ACC112 (cell line): Measurements from ENCODE around the gene SHH.

Experiments used
- H2AFZ ChIP-seq: fragments of 200-600 bp; sonication (generic); one replicate; pipeline ENCODE4 v1.6.0; 2017; ENCODE audit warnings: antibody characterized with exemption, low read length; ENCODE audit not compliant: unreplicated experiment
- H3K27ac ChIP-seq: fragments of 200-600 bp; sonication (generic); 2 replicates; pipeline ENCODE4 v1.5.1; 2014; ENCODE audit warnings: low read depth, mild to moderate bottlenecking, antibody characterized with exemption, low read length, moderate library complexity
- H3K27me3 ChIP-seq: fragments of 200-600 bp; sonication (generic); 2 replicates; pipeline ENCODE4 v1.6.1; 2014; ENCODE audit warnings: mild to moderate bottlenecking, antibody characterized with exemption, low read length, moderate library complexity, mixed read lengths; ENCODE audit not compliant: insufficient read depth
- H3K36me3 ChIP-seq: fragments of 200-600 bp; sonication (generic); 2 replicates; pipeline ENCODE4 v1.6.1; 2016; ENCODE audit warnings: mild to moderate bottlenecking, antibody characterized with exemption, low read length, moderate library complexity, mixed read lengths; ENCODE audit not compliant: insufficient read depth
- H3K4me1 ChIP-seq: fragments of 200-600 bp; sonication (generic); one replicate; pipeline ENCODE4 v1.6.1; 2016; ENCODE audit warnings: low read length, mixed read lengths; ENCODE audit not compliant: insufficient read depth, unreplicated experiment, control insufficient read depth
- H3K4me3 ChIP-seq: fragments of 200-600 bp; sonication (generic); 2 replicates; pipeline ENCODE4 v1.5.1; 2014; ENCODE audit warnings: mild to moderate bottlenecking, low read depth, low read length
- H3K79me2 ChIP-seq: fragments of 200-600 bp; sonication (generic); one replicate; pipeline ENCODE4 v1.6.0; 2016; ENCODE audit warnings: low read length; ENCODE audit not compliant: control insufficient read depth, unreplicated experiment, insufficient read depth

SHH gene

DNA sequence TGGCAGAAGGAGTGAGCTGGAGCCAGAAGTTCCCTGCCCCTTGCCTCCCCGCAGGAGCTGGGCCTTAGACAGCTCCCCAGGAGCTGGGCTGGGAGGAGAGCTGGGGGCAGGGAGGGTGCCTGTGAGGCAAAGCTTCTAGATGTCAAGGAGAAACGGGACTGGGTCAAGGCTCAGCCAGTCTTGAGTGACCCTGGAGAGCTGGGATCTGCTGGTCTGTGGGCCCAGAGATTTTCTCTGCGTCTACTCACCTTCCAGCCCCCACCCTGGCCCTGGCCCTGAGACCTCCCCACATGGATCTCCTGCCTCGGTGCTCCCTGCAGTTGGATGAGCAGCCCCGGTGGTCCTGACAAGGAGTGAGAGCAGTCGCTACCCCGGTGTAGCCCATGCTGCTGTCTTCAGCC lies 20.3 kb upstream of the SHH start:
- H3K4me3 ChIP-seq, result no peak overlapping the region

DNA sequence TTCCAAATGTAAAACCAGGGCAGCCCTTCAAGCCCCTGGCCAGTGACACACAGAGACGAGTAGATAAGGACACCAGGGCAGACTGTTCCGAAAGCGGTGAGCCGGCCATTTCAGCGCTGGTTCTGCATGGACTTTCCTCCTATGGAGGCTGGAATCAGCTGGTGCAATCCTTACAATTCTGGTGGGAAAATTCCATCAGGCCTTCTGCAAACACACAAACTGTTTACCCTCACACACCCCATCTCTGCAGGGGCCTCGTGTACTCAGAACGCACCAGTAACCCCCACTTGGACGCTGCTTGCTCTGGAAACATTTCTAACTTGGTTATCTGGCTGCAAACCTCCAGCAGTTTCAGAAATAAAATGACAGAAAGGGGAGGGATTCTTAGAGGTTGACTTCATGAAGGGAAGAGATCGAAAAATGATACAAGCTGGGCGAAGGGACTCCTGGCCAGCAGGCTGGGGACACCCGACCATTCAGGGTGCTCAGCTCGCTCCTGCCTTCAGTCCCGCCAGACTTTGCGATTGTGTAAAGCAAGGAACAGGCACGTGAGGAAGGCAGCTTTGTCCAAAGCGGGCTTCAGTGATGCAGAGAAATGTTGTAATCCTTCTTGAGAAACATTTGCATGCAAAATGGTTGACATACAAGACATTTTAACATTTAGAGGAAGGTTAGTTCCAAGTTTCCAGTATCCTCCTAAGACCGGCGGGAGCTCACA lies 19.7 kb upstream of the SHH start:
- Histone ChIP-seq H3K4me1 (no peaks in the 10 kb centered on the region), H3K27me3 (peaks cover 16% of the 10 kb centered on the region), H3K36me3 (no peaks in the 10 kb centered on the region), H2AFZ (no peak overlapping the region), H3K4me3 (no peak overlapping the region), H3K27ac (no peak overlapping the region), H3K79me2 (no peaks in the 10 kb centered on the region)

More for the DNA sequence above, 20.3 kb upstream of the SHH start:
- Histone ChIP-seq H2AFZ (no peak overlapping the region), H3K4me1 (no peaks in the 10 kb centered on the region), H3K27me3 (peaks cover 16% of the 10 kb centered on the region), H3K79me2 (no peaks in the 10 kb centered on the region), H3K27ac (no peak overlapping the region), H3K36me3 (no peaks in the 10 kb centered on the region)

DNA sequence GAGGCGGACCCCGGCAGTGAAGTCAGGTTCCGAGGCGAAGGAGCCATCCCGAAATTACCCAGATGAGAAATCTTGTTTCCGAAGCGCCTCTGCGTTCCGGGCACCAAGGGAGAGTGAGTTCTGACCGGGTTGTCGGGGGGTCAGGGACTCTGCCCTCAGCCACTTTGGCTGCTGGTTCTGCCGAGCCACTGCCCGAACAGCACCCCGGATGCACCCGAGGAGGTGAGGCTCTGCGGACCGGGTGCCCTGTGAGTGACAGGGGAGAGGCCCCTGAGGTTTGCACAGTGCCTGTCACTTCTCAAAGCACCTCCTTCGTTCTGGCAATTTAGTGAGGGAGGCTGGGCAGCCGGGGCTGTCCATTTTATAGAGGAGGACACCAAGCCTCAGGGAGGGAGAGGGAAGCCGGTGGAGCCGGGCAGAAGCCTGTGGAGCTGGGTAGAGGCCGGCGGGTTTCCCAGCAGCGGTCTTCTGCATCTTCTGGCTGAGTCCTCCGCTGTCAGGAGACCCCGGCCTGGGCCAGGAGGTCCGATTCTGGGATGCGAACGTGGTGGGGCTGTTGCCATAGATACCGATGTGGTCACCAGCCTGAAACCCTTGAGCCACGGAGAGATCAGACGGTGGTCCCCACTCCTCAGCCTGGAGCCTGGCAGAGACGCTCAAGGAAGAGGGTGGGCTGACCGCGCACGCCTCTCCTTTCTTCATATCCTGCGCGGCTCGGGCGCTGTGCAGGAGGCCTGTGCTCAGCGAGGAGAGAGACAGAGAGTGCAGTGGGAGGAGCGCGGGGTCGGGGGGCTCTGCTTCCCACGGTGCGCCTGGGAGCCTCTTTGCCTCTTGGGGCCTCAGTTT lies 18.9 kb upstream of the SHH start:
- peaks cover 16% of the 10 kb centered on the region for H3K27me3 ChIP-seq

DNA sequence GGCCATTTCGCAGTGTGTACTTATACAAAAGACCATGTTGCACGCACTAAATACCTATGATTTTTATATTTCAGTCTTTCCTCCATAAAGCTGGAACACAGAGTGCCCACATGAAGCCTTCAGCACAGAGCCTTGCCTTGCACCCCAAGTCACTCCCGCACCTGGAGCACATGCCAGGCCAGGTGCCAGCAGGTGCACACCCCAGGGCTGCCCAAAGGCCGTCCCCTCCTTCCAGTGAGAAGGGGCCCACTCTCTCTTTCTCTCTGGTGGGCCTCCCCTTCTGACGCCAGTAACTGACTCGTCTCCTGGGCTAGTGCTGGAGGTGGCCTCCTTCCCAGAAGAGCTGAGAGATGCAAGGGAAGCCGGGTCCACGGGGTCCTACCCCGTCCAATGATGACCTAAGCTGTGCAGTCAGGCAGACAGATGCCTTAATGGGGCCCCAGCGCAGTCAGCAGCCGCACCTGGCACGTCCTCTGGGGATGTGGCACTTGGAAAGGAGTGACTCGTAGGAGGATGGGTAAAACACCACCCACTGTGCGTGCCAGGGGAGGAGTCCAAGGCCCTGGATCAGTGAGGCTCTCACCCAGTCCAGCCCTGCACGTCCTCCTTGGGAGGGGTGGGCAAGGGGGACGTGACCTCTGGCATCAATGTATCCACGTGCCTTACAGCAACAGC lies 17.7 kb upstream of the SHH start:
- Histone ChIP-seq H3K36me3 (no peaks in the 10 kb centered on the region), H3K27me3 (peaks cover 16% of the 10 kb centered on the region), H3K4me1 (no peaks in the 10 kb centered on the region), H3K4me3 (no peak overlapping the region), H3K79me2 (no peaks in the 10 kb centered on the region), H2AFZ (no peak overlapping the region), H3K27ac (no peak overlapping the region)

More for the DNA sequence above, 18.9 kb upstream of the SHH start:
- Histone ChIP-seq H3K27ac (no peak overlapping the region), H3K4me1 (no peaks in the 10 kb centered on the region), H3K79me2 (no peaks in the 10 kb centered on the region), H3K4me3 (no peak overlapping the region), H3K36me3 (no peaks in the 10 kb centered on the region), H2AFZ (no peak overlapping the region)

DNA sequence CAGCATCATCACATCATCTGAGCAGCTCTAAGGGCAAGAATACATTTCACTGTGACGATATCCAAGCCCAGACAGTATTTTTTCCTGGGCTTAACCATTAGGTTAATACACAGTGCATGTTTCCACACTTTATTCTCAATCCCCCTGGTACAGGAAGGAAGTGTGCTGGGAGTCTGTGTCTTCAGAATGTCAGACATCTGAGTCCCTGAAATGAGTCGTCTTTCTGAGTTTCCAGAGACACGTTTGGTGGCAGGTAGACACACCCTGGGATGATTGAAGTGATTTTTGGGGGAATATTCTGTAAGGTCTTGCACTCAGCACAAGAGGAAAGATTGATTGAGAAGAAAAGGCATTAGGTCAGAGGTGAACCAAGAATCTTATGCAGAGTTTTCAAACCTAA lies 13.1 kb upstream of the SHH start:
- no peak overlapping the region for H2AFZ ChIP-seq
- H3K4me3 ChIP-seq, result no peak overlapping the region
- H3K36me3 ChIP-seq, result no peaks in the 10 kb centered on the region
- no peaks in the 10 kb centered on the region for H3K79me2 ChIP-seq
- H3K27ac ChIP-seq, result no peak overlapping the region
- no peaks in the 10 kb centered on the region for H3K4me1 ChIP-seq
- peaks cover 26% of the 10 kb centered on the region for H3K27me3 ChIP-seq

DNA sequence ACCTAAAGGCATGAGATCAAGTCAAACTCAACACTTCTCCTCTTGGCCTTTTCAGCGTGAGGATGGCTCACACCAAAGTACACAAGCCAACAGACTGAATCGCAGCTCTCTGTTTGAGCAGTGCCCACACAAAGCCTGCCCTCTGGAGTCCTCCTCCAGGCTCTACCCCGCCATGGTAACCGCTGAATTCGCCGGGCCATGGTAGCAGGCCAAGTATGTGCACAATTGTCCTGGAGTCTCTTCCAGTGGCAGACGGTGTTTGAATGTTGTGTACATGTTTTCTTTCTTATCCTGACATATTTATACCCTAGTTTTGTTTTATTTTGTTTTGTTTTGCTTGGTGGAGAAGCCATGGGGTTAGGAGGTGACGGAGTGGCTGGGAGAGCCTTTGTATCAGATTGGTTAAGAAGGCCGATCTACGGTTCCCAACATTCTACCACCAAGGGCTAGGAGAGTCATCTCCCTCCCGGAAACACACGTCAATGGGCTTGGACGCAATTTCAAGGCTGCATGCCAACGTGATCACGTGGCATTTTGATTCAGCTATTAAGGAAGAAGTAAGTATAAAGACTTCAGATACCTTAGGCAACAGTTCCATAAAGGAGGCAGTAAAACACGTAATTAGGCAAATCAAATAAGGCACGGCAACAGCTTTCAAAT lies 12.1 kb upstream of the SHH start:
- Histone ChIP-seq H3K36me3 (no peaks in the 10 kb centered on the region), H3K27me3 (peaks cover 26% of the 10 kb centered on the region), H3K4me3 (no peak overlapping the region), H2AFZ (no peak overlapping the region), H3K79me2 (no peaks in the 10 kb centered on the region), H3K27ac (no peak overlapping the region), H3K4me1 (no peaks in the 10 kb centered on the region)

DNA sequence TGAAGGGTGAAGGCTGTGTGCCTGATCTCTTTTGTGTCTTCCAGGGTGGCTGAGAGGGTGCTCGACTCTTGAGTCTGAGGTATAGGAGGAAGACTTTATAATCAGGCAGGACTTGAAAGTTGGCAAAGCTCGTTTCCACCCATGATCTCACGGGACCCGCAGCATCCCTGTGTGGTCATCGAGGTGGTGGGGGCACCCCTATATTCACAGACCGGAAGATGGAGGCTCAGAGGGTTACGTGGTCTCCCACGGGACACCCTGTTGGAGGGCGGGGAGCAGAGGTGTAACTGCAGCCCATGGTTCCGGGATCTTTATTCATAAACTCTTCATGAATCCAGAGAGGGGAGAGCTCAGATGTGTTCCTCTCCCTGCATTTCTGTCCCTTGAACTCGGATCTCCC lies 9.6 kb upstream of the SHH start:
- Histone ChIP-seq H3K36me3 (no peaks in the 10 kb centered on the region), H3K4me1 (no peaks in the 10 kb centered on the region), H3K79me2 (no peaks in the 10 kb centered on the region), H2AFZ (no peak overlapping the region), H3K4me3 (no peak overlapping the region), H3K27ac (no peak overlapping the region), H3K27me3 (peaks cover 26% of the 10 kb centered on the region)

DNA sequence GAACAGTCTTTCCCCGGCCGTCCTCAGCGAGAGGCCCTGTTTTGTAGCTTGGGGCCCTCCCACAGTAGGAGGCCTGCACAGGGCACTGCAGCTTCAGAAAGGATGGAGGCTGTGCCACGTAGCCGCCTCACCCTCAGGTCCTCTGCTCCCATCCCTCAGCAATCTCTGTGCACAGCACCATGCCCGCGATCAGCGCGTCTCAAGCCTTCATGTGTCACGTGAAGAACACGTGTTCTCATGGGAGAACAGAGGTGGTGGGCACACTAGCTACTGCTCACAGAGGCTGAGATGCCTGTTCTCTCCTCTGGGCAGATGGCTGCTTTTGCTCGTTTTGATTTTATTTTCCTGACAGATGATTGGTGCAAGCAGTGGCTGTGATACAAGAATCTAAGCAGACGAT lies 8.5 kb upstream of the SHH start:
- no peak overlapping the region for H3K27ac ChIP-seq
- H3K4me1 ChIP-seq, result no peaks in the 10 kb centered on the region
- H2AFZ ChIP-seq, result no peak overlapping the region
- H3K79me2 ChIP-seq, result no peaks in the 10 kb centered on the region
- peaks cover 31% of the 10 kb centered on the region for H3K27me3 ChIP-seq
- H3K4me3 ChIP-seq, result no peak overlapping the region
- no peaks in the 10 kb centered on the region for H3K36me3 ChIP-seq

DNA sequence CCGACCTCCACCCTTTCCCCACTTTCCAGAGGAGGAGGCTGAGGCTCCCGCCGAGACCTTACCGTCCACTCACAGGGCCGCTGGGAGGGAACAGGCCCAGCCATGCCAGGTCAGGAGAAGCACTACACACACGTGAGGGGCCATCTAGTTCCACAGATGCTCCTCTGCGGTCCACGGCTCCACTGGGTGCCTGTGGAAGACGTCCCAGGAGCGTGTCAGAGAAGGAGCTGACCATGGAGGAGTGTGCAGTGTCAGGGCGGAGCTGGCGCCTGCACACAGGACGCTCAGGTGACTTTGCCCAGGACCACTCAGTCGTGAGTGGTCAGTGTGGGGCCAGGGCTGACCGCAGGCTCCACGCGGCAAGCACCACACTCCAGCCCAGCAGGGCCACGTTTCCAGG lies 8.0 kb upstream of the SHH start:
- no peaks in the 10 kb centered on the region for H3K4me1 ChIP-seq
- H3K27ac ChIP-seq, result no peak overlapping the region
- no peak overlapping the region for H2AFZ ChIP-seq
- H3K79me2 ChIP-seq, result no peaks in the 10 kb centered on the region
- no peak overlapping the region for H3K4me3 ChIP-seq
- H3K27me3 ChIP-seq, result peaks cover 35% of the 10 kb centered on the region
- no peaks in the 10 kb centered on the region for H3K36me3 ChIP-seq

DNA sequence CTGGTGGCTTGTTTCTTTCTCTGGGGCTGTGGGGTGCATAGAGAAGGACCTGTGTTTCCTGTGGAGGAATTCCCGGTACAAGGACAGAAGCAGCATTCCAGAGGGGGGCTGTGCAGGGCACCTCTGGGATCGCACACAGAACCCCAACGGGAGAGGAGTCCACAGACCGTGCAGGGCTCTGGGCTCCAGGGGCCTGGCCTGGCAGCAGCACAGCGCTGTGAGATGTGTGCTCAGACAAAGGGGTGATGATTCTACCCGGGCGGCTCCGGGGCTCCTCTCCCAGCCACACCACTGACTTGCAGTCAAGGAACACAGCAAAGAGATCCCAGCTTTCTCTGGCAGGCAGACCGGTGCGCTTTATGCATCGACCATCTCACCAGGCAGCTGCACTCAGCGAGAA lies 6.9 kb upstream of the SHH start:
- Histone ChIP-seq H2AFZ (no peak overlapping the region), H3K4me3 (no peak overlapping the region), H3K79me2 (no peaks in the 10 kb centered on the region), H3K36me3 (no peaks in the 10 kb centered on the region), H3K4me1 (no peaks in the 10 kb centered on the region), H3K27ac (no peak overlapping the region), H3K27me3 (peaks cover 33% of the 10 kb centered on the region)
